SJSA1 (cell line): Measurements from ENCODE around the gene NXPH2. TPM values are rescaled to one million over a fixed set of nuclear protein-coding genes. Genes with fewer than 3 reads are reported as not detected.

Experiments used
- DNase-seq, 2 experiments: peaks; one replicate each; pipeline ENCODE4 v3.0.0-alpha.2; 2015 to 2020; ENCODE audit warnings: low spot score in 2 of 2, low read depth in 1 of 2
- H3K27ac ChIP-seq: fragments of 250-450 bp; sonication (Bioruptor Pico); 2 replicates; pipeline ENCODE4 v1.5.1; 2020; ENCODE audit warnings: mild to moderate bottlenecking, moderate library complexity
- H3K27me3 ChIP-seq: fragments of 250-450 bp; sonication (Bioruptor Pico); replicated peaks from 2 replicates; pipeline ENCODE4 v1.5.1; 2020; ENCODE audit warnings: mild to moderate bottlenecking, moderate library complexity
- H3K36me3 ChIP-seq: fragments of 250-450 bp; sonication (Bioruptor Pico); 2 replicates; pipeline ENCODE4 v1.5.1; 2020; ENCODE audit warnings: mild to moderate bottlenecking
- H3K4me1 ChIP-seq: fragments of 250-450 bp; sonication (Bioruptor Pico); replicated peaks from 2 replicates; pipeline ENCODE4 v1.6.1; 2021; ENCODE audit warnings: mild to moderate bottlenecking
- H3K4me3 ChIP-seq: fragments of 250-450 bp; sonication (Bioruptor Pico); 2 replicates; pipeline ENCODE4 v1.5.1; 2020; ENCODE audit warnings: mild to moderate bottlenecking
- H3K9me3 ChIP-seq: fragments of 250-450 bp; sonication (Bioruptor Pico); replicated peaks from 2 replicates; pipeline ENCODE4 v1.5.1; 2020; ENCODE audit warnings: mild to moderate bottlenecking
- total RNA-seq: library from RNA; depleted of rRNA; stranded (reverse); fragments of >200 nt; shearing (Covaris generic); gene quantifications from 2 replicates; pipeline ENCODE4 v1.2.3, GENCODE V29; 2014; rRNA removed

NXPH2 gene
- 6.1 and 8.3 TPM in 2 replicates for total RNA-seq

DNA sequence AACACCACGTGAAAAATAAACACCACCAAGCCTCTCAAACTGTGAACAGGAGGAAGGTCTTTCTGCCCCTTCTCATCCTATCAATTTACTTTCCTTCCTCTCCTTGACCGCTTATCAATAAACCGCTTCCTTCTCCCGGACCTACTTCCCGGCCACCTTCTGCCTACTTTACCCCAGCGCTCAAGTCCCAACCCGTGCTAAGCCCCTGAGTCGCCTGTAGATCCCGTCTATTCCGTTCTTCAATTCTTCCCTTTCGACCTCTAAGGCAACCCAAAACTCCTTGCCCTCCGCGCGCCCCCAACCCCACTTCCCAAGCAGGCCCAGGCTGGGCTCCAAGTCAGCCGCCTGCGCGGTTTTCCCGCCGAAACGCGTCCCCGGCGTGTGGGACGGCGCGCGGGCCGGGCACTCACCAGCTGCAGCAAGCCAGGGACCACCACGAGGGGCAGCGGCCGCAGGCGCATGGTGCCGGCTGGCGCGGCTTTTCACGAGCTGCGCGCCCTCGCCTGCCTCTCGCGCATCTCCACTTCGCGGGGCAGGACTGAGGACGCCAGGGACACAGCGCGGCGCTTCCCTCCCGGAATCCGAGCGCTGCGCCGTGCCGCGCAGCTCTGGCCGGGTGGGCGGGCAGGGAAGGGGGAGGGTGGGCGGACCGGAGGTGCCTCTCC, at the start of gene NXPH2:
Gene NXPH2, minus strand, starts transcription at position 610 of the 665 bp plus-strand sequence. Its CDS starts 149 bp downstream, at position 461.
- peak in 1 of 2 experiments; percentile 34 for DNase-seq
- peak within 1 kb of the TSS; percentile 37 for H3K4me3 ChIP-seq
- H3K9me3 ChIP-seq: no peaks in the 10 kb centered on the region
- peaks cover 18% of the 10 kb centered on the region for H3K4me1 ChIP-seq
- H3K36me3 ChIP-seq: no peaks in the 10 kb centered on the region
- no peak within 1 kb of the TSS for H3K27ac ChIP-seq
- peaks cover 25% of the 10 kb centered on the region for H3K27me3 ChIP-seq

DNA sequence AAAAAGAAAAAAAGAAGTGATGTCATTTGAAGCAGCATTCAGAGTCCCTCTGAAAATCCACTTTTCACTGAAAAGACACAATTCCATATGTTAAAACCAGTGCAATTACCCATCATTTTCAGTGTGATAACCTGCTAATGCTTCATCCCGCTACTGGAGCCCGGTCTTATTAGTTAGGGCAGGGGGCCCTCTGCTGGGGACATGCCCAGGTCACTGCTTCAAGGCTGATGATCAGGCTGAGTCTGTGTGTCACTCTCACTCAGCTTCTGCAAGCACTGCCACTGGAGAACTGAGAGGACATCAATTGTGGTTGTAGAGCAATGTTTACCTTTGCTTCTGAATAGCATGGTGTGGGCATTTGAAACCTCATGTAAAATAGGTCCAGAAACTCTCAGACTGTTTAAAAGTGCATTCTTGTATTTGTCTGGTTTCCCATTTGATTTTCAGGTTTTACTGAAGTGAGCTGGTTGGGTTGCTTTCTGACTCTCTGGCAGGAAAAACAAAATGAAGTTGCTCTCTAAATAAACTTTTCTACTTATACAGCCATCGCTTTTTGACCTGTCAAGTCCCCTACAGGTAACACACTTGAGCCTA, 49.2 kb upstream of the NXPH2 start:
- H3K4me1 ChIP-seq: no peaks in the 10 kb centered on the region
- no peaks in the 10 kb centered on the region for H3K27me3 ChIP-seq
- no peaks in the 10 kb centered on the region for H3K36me3 ChIP-seq
- no peak overlapping the region for H3K27ac ChIP-seq
- peak; percentile 14 to 48 for DNase-seq
- no peak overlapping the region for H3K4me3 ChIP-seq
- H3K9me3 ChIP-seq: no peaks in the 10 kb centered on the region

DNA sequence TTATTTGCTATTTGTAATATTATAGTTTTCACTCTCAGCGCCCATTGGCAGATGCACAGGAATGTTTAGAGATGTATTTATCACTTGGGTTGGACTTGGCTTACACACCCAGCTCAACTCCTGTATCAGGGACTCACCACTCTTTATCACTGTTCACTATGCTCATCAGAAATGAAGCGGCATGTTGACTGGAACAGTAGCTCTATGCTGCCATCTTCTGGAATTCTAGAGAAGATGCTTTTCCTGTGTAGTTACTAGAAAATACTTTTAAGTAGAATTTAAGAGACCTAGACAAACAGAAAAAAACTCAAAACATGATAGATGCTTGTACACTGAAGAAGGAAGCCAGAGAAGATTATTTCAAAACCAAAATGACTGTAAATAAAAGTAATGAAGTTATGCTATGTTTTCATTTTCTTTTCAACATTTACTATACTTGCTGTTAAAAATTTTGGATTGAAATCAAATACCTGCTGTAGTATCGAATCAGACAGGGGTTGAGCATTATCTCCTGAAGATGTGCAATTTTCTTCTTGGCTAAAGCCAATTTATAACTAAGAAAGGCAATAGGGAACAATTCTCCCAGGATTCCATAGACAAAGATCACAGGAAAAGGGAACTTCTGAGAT, 47.4 kb upstream of the NXPH2 start:
- Histone ChIP-seq H3K27me3 (peaks cover 3% of the 10 kb centered on the region; the same call in 1 of the 2 replicates), H3K4me3 (no peak overlapping the region), H3K4me1 (no peaks in the 10 kb centered on the region), H3K9me3 (no peaks in the 10 kb centered on the region), H3K36me3 (no peaks in the 10 kb centered on the region), H3K27ac (no peak overlapping the region)
- peak in 1 of 2 experiments; percentile 28 for DNase-seq

DNA sequence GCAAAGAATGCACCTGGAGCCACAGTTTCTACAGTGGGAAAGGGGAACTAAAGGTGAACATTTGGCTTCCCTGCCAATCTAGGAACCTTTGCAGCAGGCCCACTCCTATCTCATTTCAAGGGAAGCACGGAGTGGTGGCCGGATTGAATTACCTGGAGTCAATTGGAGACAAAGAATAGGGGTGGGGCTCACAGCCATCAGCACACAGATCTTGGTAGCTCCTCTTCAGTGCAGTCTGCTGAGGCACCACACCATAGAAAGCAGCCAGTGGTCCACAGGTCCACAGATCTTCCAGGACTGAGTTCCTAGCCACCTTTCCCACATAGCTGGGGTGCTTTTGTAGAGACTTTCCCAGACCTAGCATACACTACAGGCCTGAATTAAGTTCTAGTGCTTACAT, 43.5 kb upstream of the NXPH2 start:
- H3K36me3 ChIP-seq: no peaks in the 10 kb centered on the region
- peaks cover 3% of the 10 kb centered on the region; the same call in 1 of the 2 replicates for H3K27me3 ChIP-seq
- H3K9me3 ChIP-seq: no peaks in the 10 kb centered on the region
- H3K4me1 ChIP-seq: no peaks in the 10 kb centered on the region
- DNase-seq: no peak
- H3K27ac ChIP-seq: no peak overlapping the region
- no peak overlapping the region for H3K4me3 ChIP-seq

DNA sequence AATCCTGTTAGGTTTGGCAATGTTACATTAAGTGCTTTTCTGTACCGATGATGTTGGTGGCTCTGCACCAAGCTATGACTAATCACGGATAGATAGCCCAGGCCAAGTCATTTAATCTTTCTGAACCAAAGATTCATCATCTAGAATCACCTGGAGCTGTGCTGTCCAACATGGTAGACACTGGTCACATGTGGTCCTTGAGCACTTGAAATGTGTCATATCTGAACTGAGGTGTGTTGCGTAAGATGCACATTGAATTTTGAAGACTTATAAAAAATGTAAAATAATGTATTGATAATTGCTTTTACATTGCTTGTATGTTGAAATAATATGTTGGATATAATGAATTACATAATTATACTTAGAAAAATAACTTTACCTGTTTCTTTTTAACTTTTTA, 39.8 kb upstream of the NXPH2 start:
- no peaks in the 10 kb centered on the region for H3K36me3 ChIP-seq
- no peak overlapping the region for H3K27ac ChIP-seq
- H3K9me3 ChIP-seq: no peaks in the 10 kb centered on the region
- peaks cover 3% of the 10 kb centered on the region; the same call in 1 of the 2 replicates for H3K27me3 ChIP-seq
- no peak for DNase-seq
- no peaks in the 10 kb centered on the region for H3K4me1 ChIP-seq
- H3K4me3 ChIP-seq: no peak overlapping the region

DNA sequence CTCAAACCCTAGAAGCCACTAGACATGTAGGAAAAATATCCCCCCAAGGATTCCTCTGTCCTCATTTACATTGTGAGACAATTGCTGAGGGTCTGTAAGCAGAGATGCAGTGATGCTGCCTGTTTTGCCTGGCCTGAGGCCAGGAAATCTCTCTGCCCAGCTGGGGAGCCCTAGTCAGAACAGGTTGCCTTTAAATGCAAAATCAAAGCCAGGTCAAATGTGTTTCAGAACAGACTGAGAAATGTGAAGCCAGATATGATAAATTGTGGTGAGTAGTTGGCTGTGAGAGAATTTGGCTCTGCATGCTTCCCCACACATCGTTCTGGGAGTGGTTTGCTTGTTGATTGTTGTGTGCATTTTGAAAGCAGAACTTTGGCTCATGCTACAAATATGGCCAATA, 38.4 kb upstream of the NXPH2 start:
- no peak overlapping the region for H3K27ac ChIP-seq
- no peaks in the 10 kb centered on the region for H3K9me3 ChIP-seq
- peaks cover 3% of the 10 kb centered on the region; the same call in 1 of the 2 replicates for H3K27me3 ChIP-seq
- no peaks in the 10 kb centered on the region for H3K36me3 ChIP-seq
- H3K4me1 ChIP-seq: no peaks in the 10 kb centered on the region
- no peak overlapping the region for H3K4me3 ChIP-seq
- DNase-seq: no peak

DNA sequence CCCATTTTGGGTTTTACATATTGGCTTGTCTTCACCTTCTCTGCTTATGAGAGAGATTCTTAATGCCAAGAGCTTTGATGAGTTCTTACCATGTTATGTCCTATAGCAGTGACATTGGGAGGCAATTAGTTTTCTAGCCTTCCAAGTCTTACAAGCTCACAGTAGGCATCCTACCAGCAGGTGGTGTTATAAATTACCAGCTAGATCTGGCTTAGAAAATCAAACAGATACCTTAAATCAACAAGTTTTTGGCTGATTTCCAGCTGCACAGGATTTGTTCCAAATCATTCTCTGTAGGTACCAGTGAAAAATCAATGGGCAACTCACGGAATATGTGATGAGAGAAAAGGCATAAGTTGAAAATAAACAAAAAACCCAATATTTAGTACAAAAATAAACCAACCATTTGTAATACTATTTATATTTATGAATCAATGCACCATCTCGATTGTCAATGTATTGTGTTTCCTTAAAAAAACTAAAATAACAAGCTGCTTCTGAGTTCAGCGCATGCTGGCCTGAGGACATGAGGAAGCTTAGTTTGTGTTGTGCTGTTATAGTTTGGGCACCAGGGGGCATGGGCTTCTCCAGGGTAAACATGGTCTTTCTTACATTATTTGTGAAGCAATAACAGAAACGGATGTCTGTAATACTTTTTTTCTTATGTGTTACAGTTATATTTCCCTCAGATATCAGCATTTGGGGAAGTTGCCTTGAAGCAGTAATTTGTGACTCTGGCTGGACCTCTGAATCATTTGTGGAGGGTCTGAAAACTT, 34.1 kb upstream of the NXPH2 start:
- Histone ChIP-seq H3K9me3 (no peaks in the 10 kb centered on the region), H3K4me1 (no peaks in the 10 kb centered on the region), H3K4me3 (no peak overlapping the region), H3K27ac (no peak overlapping the region), H3K36me3 (no peaks in the 10 kb centered on the region), H3K27me3 (no peaks in the 10 kb centered on the region)
- DNase-seq: no peak

DNA sequence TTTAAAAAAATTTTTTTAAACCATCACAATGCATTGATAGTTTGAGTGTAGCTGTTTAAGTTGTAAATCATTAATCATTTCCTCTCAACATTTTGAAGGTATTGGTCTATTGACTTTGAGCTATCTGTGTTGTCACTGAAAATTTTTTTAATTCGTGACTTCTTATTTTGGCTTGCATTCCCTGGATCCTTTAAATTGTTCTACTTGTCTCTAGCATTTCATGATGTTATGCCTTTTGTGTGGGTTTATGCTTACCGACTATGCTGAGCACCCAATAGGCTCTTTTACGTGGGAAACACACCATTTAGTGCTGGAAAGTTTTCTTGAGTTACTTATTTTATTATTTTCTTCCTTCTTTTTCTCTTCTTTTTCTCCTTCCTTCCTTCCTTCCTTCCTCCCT, 31.2 kb upstream of the NXPH2 start:
- H3K27me3 ChIP-seq: no peaks in the 10 kb centered on the region
- H3K27ac ChIP-seq: no peak overlapping the region
- no peak overlapping the region for H3K4me3 ChIP-seq
- no peak for DNase-seq
- no peaks in the 10 kb centered on the region for H3K36me3 ChIP-seq
- no peaks in the 10 kb centered on the region for H3K4me1 ChIP-seq
- no peaks in the 10 kb centered on the region for H3K9me3 ChIP-seq

DNA sequence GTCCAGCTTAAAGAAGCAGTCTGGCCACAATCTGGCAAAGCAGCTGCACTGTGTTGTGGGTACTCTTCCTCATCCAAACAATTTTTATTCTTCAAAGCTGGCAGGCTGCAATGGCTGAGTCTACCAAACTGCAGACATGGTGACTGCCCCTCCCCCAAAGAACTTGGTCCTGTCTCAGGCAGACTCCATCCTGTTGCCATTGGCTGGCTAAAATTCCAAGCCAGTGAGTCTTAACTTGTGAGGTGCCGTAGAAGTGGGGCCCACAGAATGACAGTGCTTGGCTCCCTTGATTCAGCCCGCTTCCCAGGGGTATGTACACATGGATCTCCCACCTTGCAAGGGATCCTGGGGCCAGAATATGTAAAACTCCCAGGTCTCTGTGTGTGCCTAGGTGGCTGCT, 14.5 kb upstream of the NXPH2 start:
- Histone ChIP-seq H3K27ac (no peak overlapping the region), H3K36me3 (no peaks in the 10 kb centered on the region), H3K4me1 (no peaks in the 10 kb centered on the region), H3K27me3 (no peaks in the 10 kb centered on the region), H3K9me3 (no peaks in the 10 kb centered on the region), H3K4me3 (no peak overlapping the region)
- no peak for DNase-seq

DNA sequence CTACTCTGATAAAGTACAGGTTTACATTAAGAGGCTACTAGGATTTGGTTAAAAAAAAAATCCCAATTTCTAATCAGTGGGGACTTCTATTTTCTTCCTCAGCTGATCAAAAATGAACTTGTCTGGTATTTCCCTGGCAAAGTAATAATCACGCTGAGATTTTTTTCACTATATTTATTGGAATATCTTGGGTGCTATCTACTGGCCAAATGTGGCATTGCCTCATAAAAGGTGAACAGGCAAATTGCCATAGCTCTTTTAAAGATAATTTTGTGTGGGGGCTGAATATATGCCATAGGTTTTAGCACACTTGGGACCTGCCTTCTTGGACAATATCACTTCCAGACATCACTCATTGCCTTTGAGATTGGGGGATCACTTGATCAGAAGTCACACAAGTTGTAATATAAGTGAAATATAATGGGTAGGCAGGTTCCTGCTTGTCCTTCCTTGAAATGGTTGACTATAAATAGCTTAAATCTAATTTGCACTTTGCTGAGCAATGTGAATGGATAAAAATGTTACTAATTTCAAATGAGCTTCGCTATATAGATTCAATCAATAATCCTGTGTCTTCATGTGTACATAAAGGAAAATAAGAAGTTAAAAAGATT, 7.0 kb upstream of the NXPH2 start:
- 0 out of 2 replicates have a peak, but pooled peaks cover under 1% of the 10 kb centered on the region for H3K27me3 ChIP-seq

DNA sequence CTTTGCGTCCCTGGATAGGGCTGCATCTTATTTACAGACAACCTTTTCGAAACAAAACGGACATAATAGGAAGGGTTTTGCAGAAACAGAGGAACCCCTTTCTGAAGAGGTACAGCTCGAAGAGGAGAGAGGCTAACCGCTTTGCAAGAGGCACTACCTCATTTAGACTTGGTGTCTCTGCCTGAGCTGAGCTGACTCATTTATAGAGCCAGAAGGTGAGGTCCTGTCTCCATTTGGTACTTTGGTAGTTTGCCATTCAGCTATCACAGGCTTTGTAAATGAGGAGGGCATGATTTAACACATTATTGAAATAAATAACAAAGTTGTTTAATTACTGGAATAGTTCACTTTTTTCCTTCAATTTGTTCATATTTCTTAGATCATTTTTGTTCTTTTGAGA, 2.2 kb upstream of the NXPH2 start:
- Histone ChIP-seq H3K27me3 (peaks cover 25% of the 10 kb centered on the region), H3K27ac (no peak overlapping the region), H3K9me3 (no peaks in the 10 kb centered on the region), H3K4me3 (no peak overlapping the region), H3K36me3 (no peaks in the 10 kb centered on the region), H3K4me1 (peaks cover 18% of the 10 kb centered on the region)
- DNase-seq: no peak

More for the DNA sequence above, 7.0 kb upstream of the NXPH2 start:
- Histone ChIP-seq H3K27ac (no peak overlapping the region), H3K4me3 (no peak overlapping the region), H3K4me1 (no peaks in the 10 kb centered on the region), H3K9me3 (no peaks in the 10 kb centered on the region), H3K36me3 (no peaks in the 10 kb centered on the region)
- DNase-seq: peak in 1 of 2 experiments; percentile 35

DNA sequence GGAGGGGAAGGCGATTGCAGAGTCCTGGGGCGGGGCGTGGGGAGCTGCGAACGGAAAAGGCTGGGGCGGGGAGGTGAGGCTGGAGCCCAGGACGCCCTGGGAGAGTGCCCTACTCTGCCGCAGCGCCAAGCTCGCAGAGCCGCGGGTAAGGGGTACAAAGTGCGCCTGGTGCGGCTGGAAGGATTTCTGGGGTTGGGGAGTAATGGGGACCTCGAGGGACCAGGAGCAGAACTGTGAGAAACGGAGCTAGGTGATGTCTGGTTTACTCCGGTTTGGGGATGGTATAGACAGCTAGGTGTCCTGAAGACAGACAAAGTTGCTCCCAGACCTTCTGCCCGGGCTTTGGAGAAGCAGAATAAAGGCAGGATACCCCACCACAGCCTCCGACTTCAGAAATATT, 718 bp upstream of the NXPH2 start:
- no peak overlapping the region for H3K4me3 ChIP-seq
- peaks cover 25% of the 10 kb centered on the region for H3K27me3 ChIP-seq
- DNase-seq: no peak
- no peaks in the 10 kb centered on the region for H3K9me3 ChIP-seq
- H3K4me1 ChIP-seq: peaks cover 18% of the 10 kb centered on the region
- H3K27ac ChIP-seq: no peak overlapping the region
- H3K36me3 ChIP-seq: no peaks in the 10 kb centered on the region

DNA sequence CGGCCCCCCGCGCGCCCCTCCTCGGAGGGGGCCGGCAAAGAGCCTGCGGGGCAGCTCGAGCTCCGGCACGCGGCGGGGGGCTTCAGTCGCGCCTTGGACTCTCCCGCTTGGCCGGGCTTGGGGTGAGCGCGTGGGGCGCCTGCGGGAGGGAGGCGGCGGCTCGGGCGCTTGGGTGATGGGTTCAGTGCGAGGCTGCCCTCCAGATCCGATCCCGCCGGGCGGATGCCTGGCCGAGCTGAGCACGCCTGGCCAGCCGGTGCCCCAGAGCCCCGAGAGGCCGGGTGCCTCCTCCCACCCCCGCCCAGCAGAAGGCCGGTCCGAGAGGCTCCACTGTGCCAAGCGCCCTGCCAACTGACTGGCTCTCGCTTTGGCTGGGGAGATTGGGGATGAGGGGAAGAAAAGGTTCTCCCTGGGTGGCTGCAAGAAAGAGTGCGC, 273 bp upstream of the NXPH2 start:
- Histone ChIP-seq H3K36me3 (no peaks in the 10 kb centered on the region), H3K27ac (no peak overlapping the region), H3K4me3 (peak overlapping the region; percentile 37), H3K27me3 (peaks cover 25% of the 10 kb centered on the region), H3K4me1 (peaks cover 18% of the 10 kb centered on the region), H3K9me3 (no peaks in the 10 kb centered on the region)
- no peak for DNase-seq
